Neural crest cell (in vitro differentiated cells): ENCODE measurements around the gene NUMB. TPM values are rescaled to one million over a fixed set of nuclear protein-coding genes. Genes with fewer than 3 reads are reported as not detected.
"Not testable (repeated sequence)": the region's sequence is repeated elsewhere in the genome, so short reads cannot be mapped to it uniquely, and the experiment has no call there.

Experiments used
- DNase-seq: peaks from one replicate; pipeline ENCODE4 v3.0.0; 2021; ENCODE audit warnings: low read depth, mixed read lengths, low spot score
- H3K27ac Mint-ChIP-seq: one replicate; pipeline ENCODE4 v1.8.0; 2021; ENCODE audit warnings: mild to moderate bottlenecking, mixed read lengths; ENCODE audit not compliant: unreplicated experiment
- H3K27me3 Mint-ChIP-seq: 2 replicates; pipeline ENCODE4 v1.8.0; 2021; ENCODE audit warnings: low read depth, mild to moderate bottlenecking, mixed read lengths
- H3K36me3 Mint-ChIP-seq: 2 replicates; pipeline ENCODE4 v1.8.0; 2021; ENCODE audit warnings: low read depth, mild to moderate bottlenecking, mixed read lengths
- H3K4me1 Mint-ChIP-seq: 2 replicates; pipeline ENCODE4 v1.8.0; 2021; ENCODE audit warnings: mixed read lengths
- H3K4me3 Mint-ChIP-seq: one replicate; pipeline ENCODE4 v1.8.0; 2021; ENCODE audit warnings: mild to moderate bottlenecking, mixed read lengths
- H3K9me3 Mint-ChIP-seq: 2 replicates; pipeline ENCODE4 v1.8.0; 2021; ENCODE audit warnings: mixed read lengths
- total RNA-seq: library from RNA; stranded (reverse); gene quantifications from 2 replicates; pipeline ENCODE4 v1.2.1, GENCODE V29; 2021
- TF ChIP-seq, protein P1 (sequence below): fragments of 200-600 bp; sonication (generic); conservative IDR thresholded peaks from 2 replicates; pipeline ENCODE4 v1.5.0; 2021; ENCODE audit warnings: antibody characterized with exemption, mild to moderate bottlenecking

NUMB gene
- total RNA-seq, 1 donor from 2014 or later, result 40.7 TPM

DNA sequence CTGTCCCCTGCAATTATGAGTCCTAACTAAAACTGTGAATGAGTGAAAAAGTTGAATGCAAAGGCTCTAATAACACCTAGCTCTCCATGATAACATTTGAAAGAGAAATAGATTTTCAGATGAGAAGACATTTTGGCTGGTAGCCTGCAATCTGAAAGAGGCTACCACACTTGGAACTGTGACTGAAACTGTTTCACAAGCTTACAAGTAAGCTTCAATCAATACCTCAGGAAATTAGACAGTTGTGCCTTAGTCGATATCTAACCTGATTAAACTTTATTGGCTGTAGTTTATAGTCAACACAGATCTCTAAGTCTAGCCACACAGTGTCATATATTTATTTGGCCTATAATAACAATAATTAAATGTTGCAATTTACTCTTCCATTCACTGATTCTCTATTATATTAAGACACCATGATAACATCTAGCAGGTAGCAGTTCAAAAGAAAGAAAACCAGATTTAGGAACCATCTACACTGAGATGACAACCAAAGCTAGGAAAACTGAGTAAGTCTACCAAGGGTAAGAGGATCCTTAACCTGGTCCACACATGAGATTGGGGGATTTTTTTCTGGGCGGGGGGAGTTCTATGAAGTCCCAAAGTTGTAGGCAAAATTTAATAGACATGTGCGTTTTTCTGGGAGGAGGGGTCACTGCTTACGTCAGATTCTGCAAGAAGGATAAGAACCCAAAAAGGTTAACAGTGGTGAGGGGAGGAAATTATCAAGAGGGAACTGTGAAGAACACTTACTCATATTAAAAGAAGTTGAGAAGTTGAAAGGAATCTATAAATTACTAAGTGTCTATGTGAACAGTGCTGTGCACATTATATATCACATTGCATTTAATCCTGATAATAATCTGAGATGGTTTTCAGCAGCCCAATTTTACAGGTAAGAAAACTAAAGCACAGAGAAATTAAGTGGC is 65.8 kb downstream of the NUMB start:
- no peak for DNase-seq
- TF ChIP-seq, protein P1, sequence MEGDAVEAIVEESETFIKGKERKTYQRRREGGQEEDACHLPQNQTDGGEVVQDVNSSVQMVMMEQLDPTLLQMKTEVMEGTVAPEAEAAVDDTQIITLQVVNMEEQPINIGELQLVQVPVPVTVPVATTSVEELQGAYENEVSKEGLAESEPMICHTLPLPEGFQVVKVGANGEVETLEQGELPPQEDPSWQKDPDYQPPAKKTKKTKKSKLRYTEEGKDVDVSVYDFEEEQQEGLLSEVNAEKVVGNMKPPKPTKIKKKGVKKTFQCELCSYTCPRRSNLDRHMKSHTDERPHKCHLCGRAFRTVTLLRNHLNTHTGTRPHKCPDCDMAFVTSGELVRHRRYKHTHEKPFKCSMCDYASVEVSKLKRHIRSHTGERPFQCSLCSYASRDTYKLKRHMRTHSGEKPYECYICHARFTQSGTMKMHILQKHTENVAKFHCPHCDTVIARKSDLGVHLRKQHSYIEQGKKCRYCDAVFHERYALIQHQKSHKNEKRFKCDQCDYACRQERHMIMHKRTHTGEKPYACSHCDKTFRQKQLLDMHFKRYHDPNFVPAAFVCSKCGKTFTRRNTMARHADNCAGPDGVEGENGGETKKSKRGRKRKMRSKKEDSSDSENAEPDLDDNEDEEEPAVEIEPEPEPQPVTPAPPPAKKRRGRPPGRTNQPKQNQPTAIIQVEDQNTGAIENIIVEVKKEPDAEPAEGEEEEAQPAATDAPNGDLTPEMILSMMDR, result no peak
- Mint-ChIP-seq H3K36me3 (no peaks in the 10 kb centered on the region), H3K9me3 (no peaks in the 10 kb centered on the region), H3K4me1 (peaks cover 5% of the 10 kb centered on the region), H3K27me3 (no peaks in the 10 kb centered on the region), H3K4me3 (no peak overlapping the region), H3K27ac (no peak overlapping the region)

DNA sequence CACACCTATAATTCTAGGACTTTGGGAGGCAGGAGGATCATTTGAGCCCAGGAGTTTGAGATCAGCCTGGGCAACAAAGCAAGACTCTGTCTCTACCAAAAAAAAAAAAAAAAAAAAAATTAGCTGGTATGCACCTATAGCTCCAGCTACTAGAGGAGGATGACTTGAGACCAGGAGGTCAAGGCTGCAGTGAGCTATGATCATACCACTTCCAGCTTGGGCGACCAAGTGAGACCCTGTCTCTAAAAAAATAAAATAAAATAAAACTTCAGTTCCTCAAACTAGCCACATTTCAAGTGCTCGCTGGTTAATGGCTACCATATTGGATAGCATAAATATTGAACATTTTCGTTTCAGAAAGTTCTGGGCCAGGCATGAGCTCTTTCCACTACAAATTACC is 70.5 kb downstream of the NUMB start:
- H3K36me3 Mint-ChIP-seq, result peaks cover 15% of the 10 kb centered on the region
- not testable (repeated sequence) for H3K4me1 Mint-ChIP-seq, H3K27me3 Mint-ChIP-seq, DNase-seq, H3K9me3 Mint-ChIP-seq, H3K27ac Mint-ChIP-seq, H3K4me3 Mint-ChIP-seq

- Mint-ChIP-seq H3K9me3 (peaks cover 6% of the 10 kb centered on the region), H3K27me3 (no peaks in the 10 kb centered on the region), H3K4me1 (no peaks in the 10 kb centered on the region), H3K4me3 (no peak overlapping the region), H3K36me3 (peaks cover 21% of the 10 kb centered on the region), H3K27ac (no peak overlapping the region)
- TF ChIP-seq, protein P1, result no peak
- DNase-seq, result no peak
Measured at GRCh38 chr14:73386342-73386741, 72.0 kb downstream of the NUMB start.

DNA sequence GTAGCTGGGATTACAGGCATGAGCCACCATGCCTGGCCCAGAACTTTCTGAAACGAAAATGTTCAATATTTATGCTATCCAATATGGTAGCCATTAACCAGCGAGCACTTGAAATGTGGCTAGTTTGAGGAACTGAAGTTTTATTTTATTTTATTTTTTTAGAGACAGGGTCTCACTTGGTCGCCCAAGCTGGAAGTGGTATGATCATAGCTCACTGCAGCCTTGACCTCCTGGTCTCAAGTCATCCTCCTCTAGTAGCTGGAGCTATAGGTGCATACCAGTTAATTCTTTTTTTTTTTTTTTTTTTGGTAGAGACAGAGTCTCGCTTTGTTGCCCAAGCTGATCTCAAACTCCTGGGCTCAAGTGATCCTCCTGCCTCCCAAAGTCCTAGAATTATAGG is 73.3 kb downstream of the NUMB start:
- H3K27ac Mint-ChIP-seq, H3K27me3 Mint-ChIP-seq, H3K4me1 Mint-ChIP-seq, H3K9me3 Mint-ChIP-seq, H3K4me3 Mint-ChIP-seq, DNase-seq: not testable (repeated sequence)
- peaks cover 23% of the 10 kb centered on the region for H3K36me3 Mint-ChIP-seq

DNA sequence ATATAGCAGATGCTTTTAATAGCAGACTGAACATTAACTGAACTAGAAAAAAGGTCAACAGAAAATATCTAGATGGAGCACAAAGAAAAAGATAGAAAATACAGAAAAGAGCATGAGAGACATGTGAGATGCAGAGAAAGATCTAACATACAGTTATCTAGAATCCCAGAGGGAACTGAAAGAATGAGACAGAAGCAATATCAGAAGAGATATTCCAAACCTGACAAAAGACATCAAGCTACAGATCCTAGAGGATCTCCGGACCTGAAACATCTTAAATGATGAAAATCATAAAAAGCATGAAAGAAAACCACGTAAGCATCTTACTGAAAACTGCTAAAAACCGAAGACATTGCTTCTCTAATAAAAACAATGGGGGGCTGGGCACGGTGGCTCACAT is 75.0 kb downstream of the NUMB start:
- Mint-ChIP-seq H3K36me3 (peaks cover 23% of the 10 kb centered on the region), H3K27ac (no peak overlapping the region), H3K9me3 (peaks cover 6% of the 10 kb centered on the region), H3K27me3 (no peaks in the 10 kb centered on the region), H3K4me1 (no peaks in the 10 kb centered on the region), H3K4me3 (no peak overlapping the region)
- DNase-seq, result no peak
- TF ChIP-seq, protein P1, result no peak

DNA sequence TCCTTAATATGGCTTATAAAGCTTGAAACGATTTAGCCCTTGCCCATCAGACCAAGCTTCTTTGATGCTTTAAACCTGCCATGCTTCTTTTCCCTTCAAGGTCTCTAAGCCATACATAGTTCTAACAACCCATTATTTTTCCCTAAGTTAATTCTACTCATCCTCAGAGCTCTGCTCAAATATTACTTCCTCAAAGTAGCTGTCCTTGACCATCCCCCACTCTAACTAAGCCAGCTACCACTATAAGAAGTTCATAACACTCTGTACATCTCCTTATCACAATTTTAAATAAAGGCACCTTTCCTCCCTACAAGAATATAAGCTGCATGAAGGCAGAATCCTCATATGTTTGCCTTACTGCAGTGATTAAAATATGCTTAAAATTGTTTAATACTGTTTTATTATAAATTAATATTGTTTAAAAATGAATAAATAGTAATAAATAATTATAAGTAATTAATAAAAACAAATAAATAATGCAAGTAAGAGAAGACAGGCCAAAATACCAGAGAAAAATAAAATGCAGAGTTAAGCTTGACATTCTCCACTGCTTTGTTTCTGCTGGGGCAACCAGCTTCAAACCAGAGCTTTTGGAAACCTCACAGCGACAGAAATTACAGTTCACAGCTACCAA is 76.8 kb downstream of the NUMB start:
- Mint-ChIP-seq H3K9me3 (peaks cover 6% of the 10 kb centered on the region), H3K36me3 (peaks cover 20% of the 10 kb centered on the region), H3K27ac (no peak overlapping the region), H3K27me3 (no peaks in the 10 kb centered on the region), H3K4me3 (no peak overlapping the region), H3K4me1 (no peaks in the 10 kb centered on the region)
- no peak for DNase-seq
- TF ChIP-seq, protein P1, result no peak
